HepG2 (cell line): ENCODE results near the gene LIMA1. TPM values are rescaled to one million over a fixed set of nuclear protein-coding genes. Genes with fewer than 3 reads are reported as not detected.

Experiments used
- ATAC-seq: fragments of 200-7000 bp; cut with Tn5 transposase; 3 replicates; pipeline ENCODE4 v1.9.1; 2020; ENCODE audit warnings: mild to moderate bottlenecking, moderate library complexity
- BruUV-seq: library from RNA; stranded (reverse); fragments of 400-500 nt; replicated peaks from 2 replicates; lab custom pipeline; 2021; lab: Mats Ljungman, UMichigan
- CTCF ChIA-PET: fragments of 300-600 bp; formaldehyde crosslinking; extraction: SDS; loops from one replicate; lab custom pipeline; 2021; ENCODE audit warnings: low total read pairs, inconsistent platforms, low intra/inter-chr PET ratio; lab: Yijun Ruan, JAX
- POLR2A ChIA-PET: fragments of 350-600 bp; sonication (Branson Sonifier 250); formaldehyde crosslinking; loops from one replicate; lab custom pipeline; 2020; ENCODE audit warnings: antibody characterized with exemption, inconsistent platforms; lab: Yijun Ruan, JAX
- DNase-seq: peaks from one replicate; pipeline ENCODE4 v3.0.0-alpha.2; 2015; ENCODE audit warnings: low spot score
- FAIRE-seq: peaks from 3 replicates; lab custom pipeline; 2011; peaks lifted over from hg19 to GRCh38; lab: Jason Lieb, UNC
- H2AFZ ChIP-seq: one replicate; pipeline ENCODE4 v1.6.1; 2011; ENCODE audit warnings: low read length, inconsistent platforms
- H3K27ac ChIP-seq: fragments of 300-600 bp; 3 replicates; pipeline ENCODE4 v1.8.0; 2011; ENCODE audit warnings: mixed run types, mild to moderate bottlenecking, mixed read lengths, low read length, inconsistent platforms; ENCODE audit not compliant: insufficient read depth; ENCODE audit errors: extremely low read length
- H3K27me3 ChIP-seq, 2 experiments: fragments of 200-600 bp in 1 of 2; 2 replicates in 1 of 2; 3 replicates in 1 of 2; pipeline versions ENCODE4 v1.6.0 to v1.8.0; 2011; ENCODE audit warnings: low read length in 2 of 2, mild to moderate bottlenecking in 2 of 2, moderate library complexity in 2 of 2, inconsistent platforms in 1 of 2; ENCODE audit not compliant: insufficient read depth in 2 of 2, control insufficient read depth in 1 of 2
- H3K36me3 ChIP-seq, 2 experiments: fragments of 200-600 bp in 1 of 2; replicated peaks in 1 of 2; 2 replicates in 1 of 2; 3 replicates in 1 of 2; pipeline versions ENCODE4 v1.5.1 to v1.8.0; 2011; ENCODE audit warnings: low read length in 2 of 2, inconsistent platforms in 1 of 2; ENCODE audit not compliant: insufficient read depth in 2 of 2, control insufficient read depth in 1 of 2
- H3K4me1 ChIP-seq: 2 replicates; pipeline ENCODE4 v1.5.1; 2012; ENCODE audit warnings: low read length, inconsistent platforms; ENCODE audit not compliant: insufficient read depth
- H3K4me2 ChIP-seq: 2 replicates; pipeline ENCODE4 v1.6.0; 2011; ENCODE audit warnings: low read depth, low read length, inconsistent platforms
- H3K4me3 ChIP-seq, 3 experiments: fragments of 200-600 bp in 1 of 3; sonication (generic), shearing (Covaris generic) in 1 of 3; replicated peaks in 1 of 3; 2 replicates each; pipeline ENCODE4 v1.5.1; 2011 to 2016; ENCODE audit warnings: low read length in 3 of 3, inconsistent platforms in 2 of 3, low read depth in 2 of 3, mild to moderate bottlenecking in 2 of 3, control low read depth in 1 of 3, mixed read lengths in 1 of 3; ENCODE audit not compliant: insufficient read depth in 1 of 3
- H3K79me2 ChIP-seq: one replicate; pipeline ENCODE4 v1.6.1; 2011; ENCODE audit warnings: low read length, inconsistent platforms; ENCODE audit not compliant: insufficient read depth
- H3K9ac ChIP-seq: 2 replicates; pipeline ENCODE4 v1.6.0; 2011; ENCODE audit warnings: mild to moderate bottlenecking, low read depth, low read length, inconsistent platforms; ENCODE audit not compliant: insufficient read depth
- H3K9me3 ChIP-seq: 2 replicates; pipeline ENCODE4 v1.5.1; 2012; ENCODE audit warnings: mild to moderate bottlenecking, low read length
- H4K20me1 ChIP-seq: 2 replicates; pipeline ENCODE4 v1.6.0; 2011; ENCODE audit warnings: inconsistent platforms, mild to moderate bottlenecking, low read length, moderate library complexity; ENCODE audit not compliant: insufficient read depth
- CBX5 ChIP-seq: sonication (generic); formaldehyde crosslinking; IDR thresholded peaks from 2 replicates; pipeline ENCODE4 v1.4.0; 2020; ENCODE audit warnings: missing genetic modification reagents, borderline replicate concordance
- GPBP1L1 ChIP-seq: sonication (generic); formaldehyde crosslinking; IDR thresholded peaks from 2 replicates; pipeline ENCODE4 v1.5.0; 2020; ENCODE audit warnings: mild to moderate bottlenecking, missing genetic modification reagents
- NFRKB ChIP-seq: fragments of 450-650 bp; IDR thresholded peaks from 2 replicates; pipeline ENCODE4 v1.6.1; 2017
- NONO ChIP-seq, 2 experiments: fragments of 450-650 bp in 1 of 2; sonication (generic) in 1 of 2; formaldehyde crosslinking in 1 of 2; IDR thresholded peaks in 1 of 2; conservative IDR thresholded peaks in 1 of 2; 2 replicates each; pipeline versions ENCODE4 v1.6.1 to v1.8.0; 2017 to 2022; ENCODE audit warnings: mild to moderate bottlenecking in 1 of 2, missing genetic modification reagents in 1 of 2, moderate library complexity in 1 of 2
- NRL ChIP-seq: sonication (generic); formaldehyde crosslinking; IDR thresholded peaks from 2 replicates; pipeline ENCODE4 v1.5.0; 2020; ENCODE audit warnings: missing genetic modification reagents, mild to moderate bottlenecking, moderate library complexity, borderline replicate concordance
- PAWR ChIP-seq: sonication (generic); formaldehyde crosslinking; IDR thresholded peaks from 2 replicates; pipeline ENCODE4 v1.4.0; 2020; ENCODE audit warnings: missing genetic modification reagents, mild to moderate bottlenecking, borderline replicate concordance
- PHF21A ChIP-seq: sonication (generic); formaldehyde crosslinking; IDR thresholded peaks from 2 replicates; pipeline ENCODE4 v1.5.0; 2020; ENCODE audit warnings: mild to moderate bottlenecking, missing genetic modification reagents
- RFX3 ChIP-seq: IDR thresholded peaks from 2 replicates; pipeline ENCODE4 v1.6.1; 2016; ENCODE audit warnings: missing biosample characterization, missing genetic modification reagents
- TBP ChIP-seq: sonication (generic); formaldehyde crosslinking; IDR thresholded peaks from 2 replicates; pipeline ENCODE4 v1.5.0; 2020; ENCODE audit warnings: missing genetic modification reagents
- THYN1 ChIP-seq: sonication (generic); formaldehyde crosslinking; IDR thresholded peaks from 2 replicates; pipeline ENCODE4 v1.8.1; 2023; ENCODE audit warnings: low read depth, mild to moderate bottlenecking, moderate library complexity, missing genetic modification reagents, borderline replicate concordance
- ZNF34 ChIP-seq: sonication (generic); formaldehyde crosslinking; IDR thresholded peaks from 2 replicates; pipeline ENCODE4 v1.4.0; 2020; ENCODE audit warnings: mild to moderate bottlenecking, missing genetic modification reagents, borderline replicate concordance
- ZNF350 ChIP-seq: sonication (generic); formaldehyde crosslinking; IDR thresholded peaks from 2 replicates; pipeline ENCODE4 v1.4.0; 2020; ENCODE audit warnings: mild to moderate bottlenecking, low read depth, missing genetic modification reagents, borderline replicate concordance
- ZNF382 ChIP-seq: sonication (generic); formaldehyde crosslinking; IDR thresholded peaks from 2 replicates; pipeline ENCODE4 v1.5.0; 2020; ENCODE audit warnings: missing genetic modification reagents, mild to moderate bottlenecking, borderline replicate concordance
- ZNF577 ChIP-seq: sonication (generic); formaldehyde crosslinking; IDR thresholded peaks from 2 replicates; pipeline ENCODE4 v1.4.0; 2020; ENCODE audit warnings: mild to moderate bottlenecking, low read depth, missing genetic modification reagents, borderline replicate concordance
- ZNF781 ChIP-seq: sonication (generic); formaldehyde crosslinking; IDR thresholded peaks from 2 replicates; pipeline ENCODE4 v1.5.1; 2020; ENCODE audit warnings: borderline replicate concordance, mild to moderate bottlenecking, missing genetic modification reagents; ENCODE audit errors: not compliant biosample characterization
- ZNF800 ChIP-seq: sonication (generic); formaldehyde crosslinking; IDR thresholded peaks from 2 replicates; pipeline ENCODE4 v1.4.0; 2020; ENCODE audit warnings: missing genetic modification reagents
- ZSCAN20 ChIP-seq: sonication (generic); formaldehyde crosslinking; IDR thresholded peaks from 2 replicates; pipeline ENCODE4 v1.4.0; 2020; ENCODE audit warnings: missing genetic modification reagents, mild to moderate bottlenecking, borderline replicate concordance
- WGBS: methylation state at CpG from one replicate; pipeline ENCODE4 v1.1.6; 2017; ENCODE audit warnings: low lambda C conversion rate; 5-methylcytosine and 5-hydroxymethylcytosine counted together
- in situ Hi-C: cut with HindIII; loops from 2 replicates; pipeline ENCODE4 v1.10.0; 2017; ENCODE audit warnings: low pct_unique_long_range_greater_than_20kb; ENCODE audit not compliant: extremely low pct_ligation_motif_present
- intact Hi-C: fragments of 100-400 bp; cut with micrococcal nuclease; formaldehyde crosslinking; loops from one replicate; pipeline ENCODE4 v1.10.0; 2022; ENCODE audit not compliant: unreplicated experiment
- polyA plus RNA-seq, 8 experiments: library from polyadenylated mRNA; depleted of rRNA in 3 of 8; stranded (reverse) in 7 of 8; unstranded in 1 of 8; fragments of >200 nt; fragmentation: Illumina TruSeq in 4 of 8; extraction: Trizol in 4 of 8; gene quantifications; 2 replicates each; pipeline versions ENCODE4 v1.2.1 to v1.2.3, GENCODE V29; 2011 to 2016; ENCODE audit warnings: low read depth in 4 of 8, missing spikeins in 1 of 8, mixed read lengths in 1 of 8; ENCODE audit not compliant: insufficient read depth in 1 of 8
- total RNA-seq, 5 experiments: library from RNA; depleted of rRNA; stranded (reverse); fragments of >200 nt; fragmentation: Illumina TruSeq; extraction: Trizol; gene quantifications; 2 replicates each; pipeline ENCODE4 v1.2.3, GENCODE V29; 2016; ENCODE audit warnings: low read depth in 1 of 5

The LIMA1 gene
- total and polyA plus RNA-seq, 2 of the 13 experiments (the other 11 are each of a cell fraction or from before 2014, with no cell fraction given): 13.0 to 19.8 TPM

- intact Hi-C loops: no loop called here
- Histone ChIP-seq H3K4me3 (no peak overlapping the region), H3K79me2 (no peaks in the 10 kb centered on the region), H3K4me1 (no peaks in the 10 kb centered on the region), H3K27me3 (no peaks in the 10 kb centered on the region), H3K9me3 (no peaks in the 10 kb centered on the region), H3K27ac (no peak overlapping the region), H3K4me2 (no peak overlapping the region), H3K9ac (no peak overlapping the region), H2AFZ (no peak overlapping the region), H3K36me3 (0 out of 5 replicates have a peak, but pooled peaks cover 0 to 12% of the 10 kb centered on the region in 2 experiments), H4K20me1 (no peaks in the 10 kb centered on the region)
- ChIA-PET POLR2A (no interaction called here), CTCF (no interaction called here)
- FAIRE-seq: no peak
- ATAC-seq: no peak
- in situ Hi-C loops: no loop called here
- TF ChIP-seq PHF21A (CRISPR knock-in tag) (no peak), ZSCAN20 (no peak), ZNF800 (no peak), ZNF577 (CRISPR knock-in tag) (no peak), ZNF350 (CRISPR knock-in tag) (no peak), NFRKB (no peak), ZNF382 (CRISPR knock-in tag) (no peak), RFX3 (CRISPR knock-in tag) (no peak), ZNF34 (CRISPR knock-in tag) (no peak), GPBP1L1 (CRISPR knock-in tag) (no peak), TBP (no peak), NRL (no peak), THYN1 (no peak), PAWR (no peak), CBX5 (no peak), ZNF781 (CRISPR knock-in tag) (no peak), NONO (IDR thresholded peaks at IDR 0.05) (no peak), NONO (CRISPR knock-in tag; conservative IDR thresholded peaks at IDR 0.05) (no peak)
- no peak for DNase-seq
- BruUV-seq: no TSS peak
- WGBS: 98% methylated on average over 4 of the region's 4 CpGs
These were observed 64.9 kb downstream of the LIMA1 start for GRCh38 chr12:50218386-50218785.
